ENCODE data around the gene PTGES3L.
"Not testable (repeated sequence)": the region's sequence is repeated elsewhere in the genome, so short reads cannot be mapped to it uniquely, and the experiment has no call there.

PTGES3L gene

DNA sequence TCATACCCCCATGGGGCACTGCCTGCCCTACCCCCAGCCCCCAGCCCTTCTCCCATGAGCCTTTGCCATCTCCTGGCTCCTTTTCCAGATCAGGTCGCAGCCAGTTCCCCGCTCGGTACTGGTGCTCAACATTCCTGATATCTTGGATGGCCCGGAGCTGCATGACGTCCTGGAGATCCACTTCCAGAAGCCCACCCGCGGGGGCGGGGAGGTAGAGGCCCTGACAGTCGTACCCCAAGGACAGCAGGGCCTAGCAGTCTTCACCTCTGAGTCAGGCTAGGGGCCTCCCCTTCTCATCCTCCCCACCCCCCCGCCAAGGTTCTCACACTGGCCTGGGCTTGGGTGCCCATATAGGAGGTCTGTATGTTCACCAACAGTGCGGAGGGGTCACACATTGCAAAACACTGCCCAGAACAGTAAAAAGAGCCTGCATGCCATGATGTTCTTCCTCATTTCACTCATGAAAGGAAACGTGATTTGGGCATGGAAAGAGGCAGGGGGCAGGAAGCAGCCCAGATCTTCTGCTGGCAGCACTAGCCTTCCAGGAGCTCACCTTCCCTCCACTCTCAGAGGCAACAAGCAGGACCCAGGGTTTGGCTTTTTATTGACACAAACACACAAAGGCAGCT, 34.3 kb upstream of the PTGES3L start:
- no peak for DNase-seq

DNA sequence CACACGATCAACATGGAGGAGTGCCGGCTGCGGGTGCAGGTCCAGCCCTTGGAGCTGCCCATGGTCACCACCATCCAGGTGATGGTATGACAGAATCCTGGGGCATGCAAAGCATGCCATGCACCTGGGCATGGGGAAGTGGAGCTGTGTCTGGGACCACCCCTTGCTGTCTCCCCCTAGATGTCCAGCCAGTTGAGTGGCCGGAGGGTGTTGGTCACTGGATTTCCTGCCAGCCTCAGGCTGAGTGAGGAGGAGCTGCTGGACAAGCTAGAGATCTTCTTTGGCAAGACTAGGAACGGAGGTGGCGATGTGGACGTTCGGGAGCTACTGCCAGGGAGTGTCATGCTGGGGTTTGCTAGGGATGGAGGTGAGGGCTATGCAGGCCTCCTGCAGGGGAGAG, 33.4 kb upstream of the PTGES3L start:
- no peak for DNase-seq

DNA sequence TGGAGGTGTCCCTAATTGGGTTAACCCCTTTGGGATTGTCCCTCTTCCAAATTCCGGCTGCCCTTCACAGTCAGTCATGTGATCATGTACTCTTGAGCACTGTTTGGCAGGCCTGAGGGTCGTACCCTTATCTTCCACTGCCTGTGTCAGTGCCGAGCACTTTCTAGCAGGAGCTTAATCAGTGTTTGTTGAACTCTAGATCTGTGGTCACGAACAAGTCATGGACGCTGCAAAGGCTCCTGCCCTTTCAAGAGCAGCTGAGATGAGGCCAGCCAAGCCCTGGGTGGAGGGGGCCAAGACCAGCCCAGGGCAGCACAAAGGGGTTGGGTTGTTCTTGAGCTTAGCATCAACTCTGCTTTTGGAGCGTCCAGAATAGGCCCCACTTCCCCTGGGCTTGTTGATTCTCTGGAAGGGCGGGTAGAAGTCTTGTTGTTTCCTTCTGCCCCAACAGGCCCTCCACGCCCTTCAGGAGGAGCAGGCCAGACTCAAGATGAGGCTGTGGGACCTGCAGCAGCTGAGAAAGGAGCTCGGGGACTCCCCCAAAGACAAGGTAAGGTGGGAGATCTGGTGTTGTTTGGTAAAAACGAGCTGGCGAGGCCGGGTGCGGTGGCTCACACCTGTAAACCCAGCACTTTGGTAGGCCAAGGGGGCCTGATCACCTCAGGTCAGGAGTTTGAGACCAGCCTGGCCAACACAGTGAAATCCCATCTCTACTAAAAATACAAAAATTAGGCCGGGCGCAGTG, 32.0 kb upstream of the PTGES3L start:
- DNase-seq = no peak

DNA sequence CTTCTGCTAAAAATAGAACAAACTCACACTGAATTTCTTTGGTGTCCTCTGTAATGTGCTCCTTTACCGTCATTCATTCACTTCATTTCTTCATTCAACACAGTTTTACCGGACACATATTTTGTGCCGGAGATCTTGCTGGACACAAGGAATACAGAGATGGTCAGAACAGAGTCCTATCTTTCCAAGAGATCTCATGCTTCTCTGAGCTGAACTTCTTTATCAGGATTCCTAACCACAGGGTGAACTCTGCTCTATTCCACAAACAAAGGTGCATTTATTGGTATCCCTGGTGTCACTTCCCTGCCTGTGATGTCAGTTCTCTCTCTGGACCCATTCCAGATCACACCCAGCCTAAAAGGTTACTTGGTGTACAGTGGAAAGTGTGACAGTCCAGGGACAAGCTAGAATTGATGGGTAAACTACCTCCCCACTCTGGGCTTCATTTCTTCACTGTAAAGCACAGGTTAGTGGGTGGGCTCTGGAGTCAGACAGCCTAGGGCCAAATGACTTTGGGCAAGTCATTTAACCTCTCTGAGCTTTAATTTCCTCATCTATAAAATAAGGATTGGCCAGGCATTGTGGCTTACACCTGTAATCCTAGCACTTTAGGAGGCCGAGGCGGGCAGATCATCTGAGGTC, 30.9 kb upstream of the PTGES3L start:
- DNase-seq = no peak

DNA sequence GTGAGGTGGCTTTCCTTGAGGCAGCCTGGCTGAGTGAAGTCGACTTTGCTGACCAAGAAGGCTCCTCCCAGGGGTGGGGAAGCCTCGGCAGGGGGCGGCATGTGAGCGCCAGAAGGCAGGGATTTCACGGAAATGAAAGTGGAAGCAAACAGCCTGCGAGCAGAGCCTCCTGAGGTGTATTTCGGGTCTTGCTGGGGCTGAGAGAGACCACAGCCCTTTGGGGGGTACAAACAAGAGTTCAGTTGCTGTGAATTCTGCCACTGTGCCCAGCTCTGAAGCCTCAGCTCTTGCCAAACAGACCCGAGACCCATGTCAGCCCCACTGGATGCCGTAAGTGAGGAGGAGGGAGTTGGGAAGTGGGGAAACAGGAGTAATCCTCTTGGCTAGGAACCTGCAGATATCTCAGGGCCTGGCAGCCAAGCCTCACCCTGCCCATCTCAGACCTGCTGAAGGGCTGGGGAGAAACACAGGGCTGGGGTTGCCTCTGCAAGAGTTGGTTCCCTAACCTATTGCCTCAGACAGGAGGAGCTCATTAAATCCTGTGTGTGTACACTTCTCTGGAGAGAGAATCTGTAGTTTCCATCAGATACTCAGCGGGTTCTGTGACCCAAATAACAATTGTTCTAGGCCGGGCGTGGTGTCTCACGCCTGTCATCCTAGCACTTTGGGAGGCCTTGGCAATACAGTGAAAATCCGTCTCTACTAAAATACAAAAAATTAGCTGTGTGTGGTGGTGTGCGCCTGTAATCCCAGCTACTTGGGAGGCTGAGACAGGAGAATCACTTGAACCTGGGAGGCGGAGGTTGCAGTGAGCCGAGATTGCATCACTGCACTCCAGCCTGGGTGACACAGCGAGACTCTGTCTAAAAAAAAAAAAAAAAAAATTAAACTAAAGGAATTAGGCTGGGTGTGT, 27.0 kb upstream of the PTGES3L start, which contains the start of gene IFI35:
TSS of gene IFI35 (plus strand) at position 146 of the 913 bp plus-strand sequence. CDS start at position 310, 164 bp downstream.
- peak; percentile 88 for DNase-seq

DNA sequence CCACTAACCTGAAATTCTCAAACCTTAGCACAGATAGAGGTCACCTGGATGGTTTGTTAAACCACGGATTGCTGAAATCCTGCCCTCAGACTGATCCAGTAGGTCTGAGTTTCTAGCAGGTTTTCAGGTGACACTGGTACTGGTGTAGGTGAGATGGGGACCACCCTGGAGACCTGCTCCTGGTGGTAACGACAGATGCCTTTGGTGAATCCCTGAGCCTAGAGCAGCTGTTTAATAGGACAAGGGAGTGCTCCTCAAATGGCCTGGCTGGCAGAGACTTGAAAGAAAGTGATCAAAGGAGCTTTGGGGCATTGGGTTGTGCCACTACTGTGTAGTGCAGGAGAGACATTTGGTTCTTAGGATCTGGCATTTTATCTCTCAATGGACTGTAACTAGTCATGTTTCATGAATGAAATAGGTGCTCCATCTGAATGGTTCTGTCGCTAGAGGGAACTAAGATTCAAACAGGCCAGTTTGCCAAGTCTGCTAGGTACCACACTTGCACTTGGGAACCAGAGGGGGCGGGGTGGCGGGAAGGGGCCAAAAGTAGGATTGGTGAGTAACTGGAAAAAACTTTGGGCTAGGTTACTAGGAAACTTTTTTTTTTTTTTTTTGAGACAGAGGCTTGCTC, 23.8 kb upstream of the PTGES3L start:
- no peak for DNase-seq

DNA sequence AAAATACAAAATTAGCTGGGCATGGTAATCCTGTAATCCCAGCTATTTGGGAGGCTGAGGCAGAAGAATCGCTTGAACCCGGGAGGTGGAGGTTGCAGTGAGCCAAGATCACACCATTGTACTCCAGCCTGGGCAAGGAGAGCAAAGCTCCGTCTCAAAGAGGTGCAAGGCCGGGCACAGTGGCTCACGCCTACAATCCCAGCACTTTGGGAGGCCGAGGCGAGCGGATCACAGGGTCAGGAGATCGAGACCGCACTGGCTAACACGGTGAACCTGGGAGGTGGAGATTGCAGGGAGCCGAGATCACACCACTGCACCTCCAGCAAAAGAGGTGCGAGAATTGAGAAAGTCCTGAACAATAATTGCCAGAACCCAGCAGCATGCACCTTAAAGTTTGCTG, 21.0 kb upstream of the PTGES3L start:
- DNase-seq = not testable (repeated sequence)

DNA sequence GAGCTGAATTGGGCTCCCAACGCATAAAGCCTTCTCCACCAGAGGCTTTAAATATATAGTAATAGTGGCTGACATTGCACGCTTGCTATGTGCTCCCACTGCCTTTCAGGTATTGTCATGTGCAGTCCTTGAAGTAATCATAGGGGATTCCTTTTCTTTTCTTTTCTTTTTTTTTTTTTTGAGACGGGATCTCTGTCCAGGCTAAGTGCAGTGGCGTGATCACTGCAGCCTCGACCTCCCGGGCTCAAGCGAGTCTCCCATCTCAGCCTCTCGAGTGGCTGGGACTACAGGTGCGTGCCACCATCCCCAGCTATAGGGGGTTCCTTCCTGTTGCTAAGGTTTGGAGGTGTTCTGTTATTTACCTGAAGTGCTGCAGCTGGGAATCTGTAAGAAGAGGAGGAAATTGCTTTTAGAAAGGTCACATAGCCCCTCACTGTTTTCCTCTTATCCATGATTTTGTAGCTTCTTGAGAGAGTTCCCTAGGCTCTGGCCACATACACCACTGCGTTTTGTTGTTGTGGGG, 19.2 kb upstream of the PTGES3L start:
- DNase-seq = no peak

DNA sequence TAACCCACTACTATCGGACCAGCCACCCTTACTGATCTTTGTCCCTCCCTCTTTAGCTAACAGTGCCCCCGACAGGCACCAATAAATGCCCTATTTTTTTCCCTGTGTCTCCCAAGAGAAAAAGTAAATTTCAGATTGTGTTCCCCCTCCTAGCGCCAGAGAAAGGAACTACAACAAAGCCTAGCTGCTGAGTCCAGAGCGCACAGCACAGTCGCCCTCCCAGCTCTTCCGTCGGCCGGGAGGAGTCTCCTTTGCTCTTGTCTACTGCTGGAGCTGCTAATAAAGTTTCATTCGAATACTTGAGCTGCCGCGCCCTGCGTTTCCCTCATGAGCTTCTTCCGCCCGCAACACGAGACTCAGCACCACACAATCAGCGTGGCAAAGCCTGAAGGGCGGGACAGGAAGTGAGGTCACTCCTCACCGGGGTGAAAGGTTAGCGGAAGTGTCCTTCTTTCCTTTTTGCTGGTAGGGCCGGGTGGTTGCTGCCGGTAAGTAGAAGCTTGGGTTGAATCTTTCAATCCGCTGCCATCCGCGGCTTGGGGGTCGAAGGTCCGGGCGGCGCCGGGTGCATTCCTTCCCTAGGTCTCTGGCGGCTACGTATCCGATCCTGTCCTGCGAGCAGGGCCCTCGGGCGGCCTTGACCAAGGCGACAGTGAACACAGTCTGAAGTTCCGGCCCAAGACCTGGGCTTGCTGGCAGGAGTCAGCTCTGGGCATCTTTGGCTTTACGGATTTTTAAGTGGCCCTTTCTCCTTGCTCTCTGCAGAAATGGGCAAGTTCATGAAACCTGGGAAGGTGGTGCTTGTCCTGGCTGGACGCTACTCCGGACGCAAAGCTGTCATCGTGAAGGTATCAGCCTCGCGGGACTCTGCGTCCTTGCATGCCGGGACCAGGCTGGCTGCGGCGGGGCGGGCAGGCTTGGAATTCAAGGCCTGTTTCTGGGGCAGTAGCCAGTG, 18.4 kb upstream of the PTGES3L start, which contains the start of gene RPL27:
TSS of gene RPL27 (plus strand) at position 436 of the 955 bp plus-strand sequence. CDS start at position 768, 332 bp downstream.
- DNase-seq = peak; percentile 99

DNA sequence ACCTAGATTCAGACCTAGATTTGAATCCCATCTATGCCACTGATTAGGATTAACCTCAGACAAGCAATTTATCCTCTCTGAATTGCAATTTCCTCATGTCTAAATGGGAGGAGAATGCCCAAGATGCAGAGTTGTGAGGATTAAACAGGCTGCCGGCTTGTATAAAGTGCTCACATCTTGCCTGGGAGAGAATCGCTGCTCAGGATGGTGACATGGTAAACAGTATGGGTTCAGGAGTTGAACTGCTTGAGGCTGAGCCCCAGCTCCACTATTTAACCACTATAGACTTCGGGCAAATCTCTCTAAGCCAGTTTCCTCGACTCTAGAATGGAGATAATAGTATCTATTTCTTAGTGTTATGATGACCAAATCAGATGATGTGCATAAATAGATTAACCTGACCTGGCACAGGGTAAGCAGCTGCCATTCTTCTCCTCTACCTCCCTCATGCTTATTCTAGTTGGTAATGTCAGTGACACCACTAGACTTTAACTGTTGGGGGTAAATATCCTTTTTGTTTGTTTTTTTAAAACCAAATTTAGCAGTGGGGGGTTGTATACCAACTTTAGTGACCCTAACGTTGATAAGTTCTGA, 17.6 kb upstream of the PTGES3L start:
- no peak for DNase-seq

DNA sequence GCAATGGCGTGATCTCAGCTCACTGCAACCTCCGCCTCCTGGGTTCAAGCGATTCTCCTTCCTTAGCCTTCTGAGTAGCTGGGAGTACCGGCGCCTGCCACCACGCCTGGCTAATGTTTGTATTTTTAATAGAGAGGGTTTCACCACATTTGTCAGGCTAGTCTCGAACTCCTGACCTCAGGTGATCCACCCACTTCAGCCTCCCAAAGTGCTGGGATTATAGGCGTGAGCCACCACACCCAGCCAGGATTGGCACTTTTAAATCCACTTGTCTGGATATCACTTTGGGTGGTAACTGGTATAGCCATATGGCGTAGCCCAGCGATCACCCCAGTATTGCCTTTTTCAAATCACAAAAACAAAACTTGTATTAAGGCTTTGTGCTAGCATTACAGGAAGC, 14.0 kb upstream of the PTGES3L start:
- not testable (repeated sequence) for DNase-seq

DNA sequence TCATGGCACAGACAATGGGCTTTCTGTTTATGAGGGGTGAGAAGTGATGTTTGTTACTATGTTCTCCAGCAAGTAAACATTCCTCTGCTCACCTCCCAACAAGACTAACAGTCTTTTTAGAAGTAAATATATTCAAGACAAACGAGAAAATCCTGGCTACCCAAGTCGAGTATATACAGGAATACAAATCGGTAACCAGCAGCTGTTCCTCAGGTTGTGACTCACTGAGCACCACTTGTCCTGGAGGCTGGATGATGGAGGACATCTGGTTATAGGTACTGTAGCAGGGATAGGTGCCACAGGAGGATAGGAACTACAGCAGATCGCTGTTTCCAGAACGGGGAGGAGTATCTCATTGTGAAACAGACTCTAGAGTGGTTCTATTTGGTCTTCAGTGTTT, 13.0 kb upstream of the PTGES3L start:
- no peak for DNase-seq

DNA sequence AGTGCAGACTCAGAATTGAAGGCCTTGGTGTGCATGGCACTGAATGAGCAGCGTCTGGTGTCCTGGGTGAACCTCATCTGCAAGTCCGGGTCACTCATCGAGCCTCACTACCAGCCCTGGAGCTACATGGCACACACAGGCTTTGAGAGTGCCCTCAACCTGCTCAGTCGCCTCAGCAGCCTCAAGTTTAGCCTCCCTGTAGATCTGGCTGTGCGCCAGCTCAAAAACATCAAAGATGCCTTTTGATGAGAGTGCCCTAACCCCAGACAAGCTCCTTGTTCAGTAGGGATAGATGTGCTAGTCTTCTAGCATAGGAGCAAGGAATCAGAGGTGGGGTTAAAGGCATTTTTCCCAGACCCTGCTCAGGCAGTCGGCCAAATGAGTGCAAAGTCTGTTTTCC, 11.6 kb upstream of the PTGES3L start:
- no peak for DNase-seq

DNA sequence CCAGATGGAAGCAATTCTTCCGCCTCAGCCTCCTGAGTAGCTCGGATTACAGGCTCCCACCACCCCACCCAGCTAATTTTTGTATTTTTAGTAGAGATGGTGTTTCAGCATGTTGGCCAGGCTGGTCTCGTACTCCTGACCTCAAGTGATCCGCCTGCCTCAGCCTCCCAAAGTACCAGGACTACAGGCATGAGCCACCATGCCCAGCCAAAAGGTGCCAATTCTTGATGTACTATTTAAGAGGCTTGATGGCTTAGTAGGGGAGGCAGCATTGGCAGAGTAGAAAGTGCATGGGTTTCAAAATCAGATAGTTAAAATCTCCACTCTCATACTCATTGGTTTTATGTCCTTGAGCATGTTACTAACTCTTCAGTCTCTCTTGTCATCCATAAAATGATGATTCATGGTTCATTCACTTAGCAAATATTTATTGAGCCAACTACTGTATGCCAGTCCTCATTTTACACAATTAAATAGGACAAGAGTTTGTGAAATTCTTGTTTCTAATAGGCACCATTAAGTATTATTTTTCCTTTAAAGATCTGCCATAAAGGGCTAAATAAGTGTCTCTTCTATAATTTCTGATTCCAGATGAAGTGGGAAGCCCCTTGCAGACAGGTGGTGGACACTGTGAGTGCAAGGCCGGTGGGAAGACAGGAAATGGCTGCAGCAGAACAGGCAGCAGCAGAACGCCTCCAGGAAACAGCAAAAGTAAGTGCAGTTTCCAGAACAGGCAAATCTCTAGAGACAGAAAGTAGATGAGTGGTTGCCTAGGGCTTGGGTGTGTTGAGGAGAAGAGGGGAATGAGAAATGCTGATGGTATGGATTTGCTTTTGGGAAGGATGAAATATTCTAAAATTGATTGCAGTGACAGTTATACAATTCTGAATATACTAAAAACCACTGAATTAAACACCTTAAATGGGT, 10.1 kb upstream of the PTGES3L start:
- no peak for DNase-seq

DNA sequence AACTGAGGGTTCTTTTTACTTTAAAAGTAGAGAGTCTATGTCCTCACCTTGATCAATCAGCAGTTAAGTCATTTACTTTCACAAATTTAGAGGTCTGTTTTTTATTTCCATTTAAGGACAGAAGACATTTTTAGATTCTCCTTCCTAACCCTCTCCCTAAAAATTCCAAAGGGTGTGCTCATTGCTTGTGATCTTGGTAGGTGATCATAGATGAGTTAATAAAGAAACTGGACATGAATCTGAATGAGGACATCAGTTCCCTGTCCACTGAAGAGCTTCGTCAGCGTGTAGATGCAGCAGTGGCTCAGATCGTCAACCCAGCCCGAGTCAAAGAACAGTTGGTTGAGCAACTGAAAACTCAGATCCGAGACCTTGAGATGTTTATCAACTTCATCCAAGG, 9.3 kb upstream of the PTGES3L start:
- no peak for DNase-seq

DNA sequence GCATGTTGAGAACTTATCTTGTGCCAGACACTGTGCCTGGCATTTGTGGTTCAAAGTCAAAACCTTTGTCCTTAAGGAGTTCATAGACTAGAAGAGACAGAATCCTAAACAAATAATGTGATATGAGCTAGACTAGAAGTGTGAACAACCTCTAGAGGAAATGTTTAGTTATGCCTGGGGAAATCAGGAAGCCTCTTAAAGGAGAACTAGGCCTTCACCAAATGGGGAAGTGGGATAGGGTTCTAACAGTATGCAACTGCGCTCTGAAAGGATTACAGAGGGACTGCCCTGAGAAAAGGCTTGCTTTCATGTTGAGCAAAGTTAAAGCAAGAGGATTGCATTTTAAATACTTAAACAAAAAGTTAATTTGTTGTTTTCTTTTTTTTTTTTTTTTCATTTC, 5.3 kb upstream of the PTGES3L start:
- DNase-seq = no peak

DNA sequence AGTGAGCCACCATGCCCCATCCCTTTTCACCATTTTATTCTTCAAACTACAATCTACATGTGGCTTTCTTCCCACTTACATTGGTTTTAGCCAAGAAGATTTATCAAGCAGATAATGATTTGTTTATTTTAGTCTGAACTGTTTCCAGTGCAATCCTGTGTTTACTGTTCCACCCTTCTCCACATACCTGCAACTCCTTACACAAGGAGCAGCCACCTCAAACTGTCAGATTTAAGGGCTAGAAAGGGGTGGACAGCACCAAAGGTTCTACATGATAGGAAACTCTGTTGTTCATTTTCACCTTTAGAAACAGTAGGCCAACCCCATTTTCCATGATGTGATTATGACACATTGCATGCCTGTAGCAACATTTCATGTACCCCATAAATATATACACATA, 2.4 kb upstream of the PTGES3L start:
- DNase-seq = no peak

DNA sequence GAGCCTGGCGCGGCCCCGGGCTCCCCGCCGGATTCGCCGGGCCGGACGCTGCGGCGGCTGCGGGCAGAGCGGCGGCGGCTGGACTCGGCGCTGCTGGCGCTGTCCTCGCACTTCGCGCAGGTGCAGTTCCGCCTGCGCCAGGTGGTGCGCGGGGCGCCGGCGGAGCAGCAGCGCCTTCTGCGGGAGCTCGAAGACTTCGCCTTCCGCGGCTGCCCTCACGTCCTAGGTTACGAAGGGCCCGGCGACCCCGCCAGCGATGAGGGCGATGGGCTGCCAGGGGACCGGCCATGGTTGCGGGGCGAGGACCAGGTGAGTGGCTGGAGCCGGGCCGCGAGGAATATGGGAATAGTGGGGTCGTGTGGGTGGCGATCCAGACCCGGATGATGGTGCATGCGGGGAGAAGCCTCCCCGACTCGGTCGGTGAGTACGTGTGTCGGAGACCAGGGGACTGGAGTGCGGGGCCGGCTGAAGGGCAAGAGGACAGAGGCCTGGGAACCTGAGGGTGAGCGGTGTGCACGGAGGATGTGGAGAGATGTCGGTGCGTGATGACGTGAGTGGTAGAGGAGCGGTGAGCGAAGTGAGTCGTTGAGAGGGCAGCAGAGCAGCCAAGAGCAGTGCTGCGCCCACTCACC, 1.0 kb upstream of the PTGES3L start:
- DNase-seq = peak; percentile 71

DNA sequence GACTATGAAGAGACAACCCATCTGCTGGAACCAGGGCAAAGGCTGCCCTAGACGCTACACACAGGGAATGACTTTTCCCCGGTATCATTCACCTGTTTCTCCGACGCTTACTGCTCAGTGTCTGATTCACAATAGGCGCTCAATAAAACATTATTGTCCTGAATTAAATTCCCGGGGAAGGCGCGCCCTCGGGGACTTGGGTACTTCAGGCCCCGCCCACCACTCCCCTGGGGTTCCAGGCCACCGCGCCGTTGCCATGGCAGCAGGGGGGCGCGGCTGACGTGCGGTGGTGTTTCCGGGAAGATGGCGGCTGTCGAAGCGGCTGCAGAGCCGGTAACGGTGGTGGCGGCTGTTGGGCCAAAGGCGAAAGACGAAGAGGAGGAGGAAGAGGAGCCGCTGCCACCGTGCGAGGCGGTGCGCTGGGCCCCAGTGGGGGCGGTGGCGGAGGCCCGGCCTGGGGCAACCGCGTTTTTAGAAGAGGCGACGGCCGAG, 440 bp upstream of the PTGES3L start, which contains the start of gene RUNDC1:
TSS of gene RUNDC1 (plus strand) at position 292 of the 492 bp plus-strand sequence. CDS start at position 304, 12 bp downstream.
- DNase-seq = peak; percentile 93

All from activated naive CD4-positive, alpha-beta T cell treated with Interleukin-2 at 50 U/mL for 16 hours (primary cell).